CD4-positive, alpha-beta T cell treated with Interferon alpha-2 for 1 hour (primary cell): ENCODE measurements around the gene OXT.
"Not testable (repeated sequence)": the region's sequence is repeated elsewhere in the genome, so short reads cannot be mapped to it uniquely, and the experiment has no call there.

ENCODE experiments used
- DNase-seq, 2 donors: peaks; one replicate each; pipeline ENCODE4 v3.0.0-alpha.2; 2020 to 2022

Gene OXT

GRCh38 chr20:3051385-3052019 lies 19.9 kb upstream of the OXT start:
- no peak for DNase-seq

GRCh38 chr20:3059489-3059888 lies 11.9 kb upstream of the OXT start:
- DNase-seq: no peak

DNA sequence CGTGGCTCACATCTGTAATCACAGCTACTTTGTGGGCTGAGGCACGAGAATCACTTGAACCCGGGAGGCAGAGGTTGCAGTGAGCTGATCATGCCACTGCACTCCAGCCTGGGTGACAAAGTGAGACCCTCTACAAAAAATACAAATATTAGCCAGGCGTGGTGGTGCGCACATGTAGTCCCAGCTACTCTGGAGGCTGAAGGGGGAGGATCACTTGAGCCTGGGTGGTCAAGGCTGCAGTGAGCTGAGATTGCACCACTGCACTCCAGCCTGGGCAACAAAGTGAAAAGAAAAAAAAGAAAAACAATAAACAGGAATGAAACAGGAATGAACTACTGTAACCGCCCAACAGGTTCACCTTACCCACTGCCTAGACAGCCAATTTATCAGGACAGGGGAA lies 7.3 kb upstream of the OXT start:
- not testable (repeated sequence) for DNase-seq

- DNase-seq: no peak
Measured at GRCh38 chr20:3067139-3068014, 4.0 kb upstream of the OXT start.

DNA sequence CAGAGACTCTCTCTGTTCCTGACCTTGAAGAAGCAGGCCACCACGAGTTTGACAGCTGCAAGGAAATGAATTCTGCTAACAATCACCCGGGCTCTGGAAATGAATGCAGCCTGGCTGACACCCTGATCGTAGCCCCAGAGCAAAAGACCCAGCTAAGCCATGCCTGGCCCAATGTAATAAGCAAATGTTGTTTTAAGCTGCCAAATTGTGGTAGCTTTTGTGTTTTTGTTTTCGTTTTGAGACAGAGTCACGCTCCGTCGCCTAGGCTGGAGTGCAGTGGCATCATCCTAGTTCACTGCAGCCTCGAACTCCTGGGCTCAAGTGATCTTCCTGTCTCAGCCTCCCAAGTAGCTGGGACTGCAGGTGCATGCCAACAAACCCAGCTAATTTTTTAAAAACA lies 3.3 kb upstream of the OXT start:
- no peak for DNase-seq

GRCh38 chr20:3068986-3069900 lies 2.2 kb upstream of the OXT start:
- DNase-seq: peak; percentile 30 to 41

GRCh38 chr20:3070725-3071124 lies 695 bp upstream of the OXT start:
- no peak for DNase-seq

DNA sequence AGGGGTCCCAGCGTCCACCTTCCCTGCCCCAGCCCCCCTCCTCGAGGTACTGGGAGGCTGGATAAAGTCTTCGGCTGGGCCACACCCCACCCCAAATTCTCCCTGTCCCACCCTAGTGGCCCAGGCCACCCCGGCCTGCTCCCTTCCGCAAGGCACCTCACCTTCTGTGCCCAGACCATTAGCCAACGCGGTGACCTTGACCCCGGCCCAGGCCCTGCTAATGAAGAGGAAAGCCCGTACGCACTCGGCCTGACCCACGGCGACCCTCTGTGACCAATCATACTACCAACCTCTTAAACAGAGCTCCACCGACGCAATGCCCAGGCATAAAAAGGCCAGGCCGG lies 182 bp upstream of the OXT start:
- no peak for DNase-seq

DNA sequence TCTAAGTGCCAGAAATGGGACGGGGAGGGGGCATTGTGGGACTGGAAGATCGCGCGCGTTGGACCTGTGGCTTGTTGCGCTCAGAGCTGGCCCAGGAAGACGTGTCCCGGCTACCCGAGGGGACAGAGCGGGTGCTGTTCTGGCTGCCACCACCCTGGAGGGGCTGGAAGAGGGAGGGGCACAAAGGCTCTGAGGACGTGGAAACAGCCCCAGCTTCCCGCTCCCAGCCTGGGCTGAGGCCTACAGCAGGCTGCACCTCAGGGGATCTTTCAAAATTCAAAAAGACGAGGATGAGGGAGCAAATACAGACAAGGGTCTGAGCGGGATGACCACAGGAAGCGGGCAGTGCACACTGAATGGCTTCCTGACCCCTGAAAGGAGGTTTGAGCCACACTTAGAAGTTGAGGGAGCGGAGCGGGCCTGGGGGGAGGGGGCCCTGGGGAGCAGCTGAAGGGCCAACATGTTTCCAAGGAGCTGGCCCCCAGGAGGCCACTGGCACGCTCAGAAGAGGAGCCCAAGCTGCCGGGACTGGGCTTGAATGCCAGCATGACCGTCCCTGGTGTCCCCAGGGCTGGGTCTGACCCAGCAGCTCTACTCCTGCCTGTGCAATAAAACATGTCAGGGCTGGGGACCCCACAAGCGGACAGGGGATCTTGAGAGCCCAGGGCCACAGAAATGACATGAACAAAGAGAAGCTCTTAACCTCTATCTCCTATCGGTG lies 1.3 kb downstream of the OXT start:
- no peak for DNase-seq

DNA sequence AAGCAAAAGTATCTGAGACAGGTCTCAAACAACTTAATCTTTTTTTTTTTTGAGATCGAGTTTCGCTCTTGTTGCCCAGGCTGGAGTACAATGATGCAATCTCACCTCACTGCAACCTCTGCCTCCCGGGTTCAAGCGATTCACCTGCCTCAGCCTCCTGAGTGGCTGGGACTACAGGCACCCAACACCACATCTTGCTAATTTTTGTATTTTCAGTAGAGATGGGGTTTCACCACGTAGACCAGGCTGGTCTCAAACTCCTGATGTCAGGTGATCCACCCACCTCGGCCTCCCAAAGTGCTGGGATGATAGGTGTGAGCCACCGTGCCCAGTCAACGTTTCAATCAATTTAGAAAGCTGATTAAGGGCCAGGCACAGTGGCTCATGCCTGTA lies 1.8 kb downstream of the OXT start:
- not testable (repeated sequence) for DNase-seq

- DNase-seq: no peak
Measured at GRCh38 chr20:3074812-3075211, 3.4 kb downstream of the OXT start.

- not testable (repeated sequence) for DNase-seq
Measured at GRCh38 chr20:3075315-3075714, 3.9 kb downstream of the OXT start.

GRCh38 chr20:3077618-3078134 lies 6.3 kb downstream of the OXT start:
- no peak for DNase-seq

DNA sequence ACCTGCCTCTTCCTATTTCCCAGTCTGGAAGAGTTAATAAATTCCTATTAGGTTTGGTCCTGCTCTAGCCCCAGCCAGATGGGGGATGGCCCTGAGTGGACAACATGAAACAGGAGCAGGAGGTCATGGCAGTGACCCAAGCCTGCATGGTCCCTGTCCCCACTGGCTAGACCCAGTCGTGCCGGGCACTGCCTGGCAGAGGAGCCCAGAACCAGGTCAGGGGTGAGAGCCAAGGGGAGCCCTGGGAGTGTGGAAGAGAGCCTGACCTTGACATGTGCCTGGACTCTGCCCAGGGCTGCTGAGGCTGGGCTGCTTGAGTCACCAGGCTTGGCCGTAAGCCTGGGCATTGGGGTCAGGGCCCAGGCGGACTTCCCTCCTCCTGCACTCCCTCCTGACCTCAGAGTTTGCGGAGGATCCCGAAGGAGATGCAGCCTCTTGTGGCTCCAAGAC lies 9.5 kb downstream of the OXT start:
- no peak for DNase-seq

DNA sequence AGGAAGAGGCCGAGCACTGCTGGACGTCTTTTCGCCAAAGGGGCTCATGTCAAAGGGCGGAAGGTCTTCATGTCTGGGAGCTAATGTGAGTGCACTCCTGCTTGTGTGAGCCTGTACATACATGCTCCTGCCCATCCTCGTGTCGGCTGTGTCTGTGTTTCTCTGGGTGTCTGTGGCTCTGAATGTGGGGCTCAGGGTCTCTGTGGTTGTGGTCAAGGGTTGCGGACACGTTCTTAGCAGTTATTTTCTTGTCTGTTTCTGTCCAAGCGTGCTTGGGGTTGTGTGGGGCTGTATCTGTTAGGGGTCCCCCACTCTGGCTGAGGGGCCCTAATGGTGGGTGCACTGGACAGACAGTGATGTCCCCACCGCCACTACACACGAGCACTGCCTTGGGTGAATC lies 10.2 kb downstream of the OXT start:
- DNase-seq: no peak

GRCh38 chr20:3082306-3082951 lies 11.0 kb downstream of the OXT start:
- no peak for DNase-seq

DNA sequence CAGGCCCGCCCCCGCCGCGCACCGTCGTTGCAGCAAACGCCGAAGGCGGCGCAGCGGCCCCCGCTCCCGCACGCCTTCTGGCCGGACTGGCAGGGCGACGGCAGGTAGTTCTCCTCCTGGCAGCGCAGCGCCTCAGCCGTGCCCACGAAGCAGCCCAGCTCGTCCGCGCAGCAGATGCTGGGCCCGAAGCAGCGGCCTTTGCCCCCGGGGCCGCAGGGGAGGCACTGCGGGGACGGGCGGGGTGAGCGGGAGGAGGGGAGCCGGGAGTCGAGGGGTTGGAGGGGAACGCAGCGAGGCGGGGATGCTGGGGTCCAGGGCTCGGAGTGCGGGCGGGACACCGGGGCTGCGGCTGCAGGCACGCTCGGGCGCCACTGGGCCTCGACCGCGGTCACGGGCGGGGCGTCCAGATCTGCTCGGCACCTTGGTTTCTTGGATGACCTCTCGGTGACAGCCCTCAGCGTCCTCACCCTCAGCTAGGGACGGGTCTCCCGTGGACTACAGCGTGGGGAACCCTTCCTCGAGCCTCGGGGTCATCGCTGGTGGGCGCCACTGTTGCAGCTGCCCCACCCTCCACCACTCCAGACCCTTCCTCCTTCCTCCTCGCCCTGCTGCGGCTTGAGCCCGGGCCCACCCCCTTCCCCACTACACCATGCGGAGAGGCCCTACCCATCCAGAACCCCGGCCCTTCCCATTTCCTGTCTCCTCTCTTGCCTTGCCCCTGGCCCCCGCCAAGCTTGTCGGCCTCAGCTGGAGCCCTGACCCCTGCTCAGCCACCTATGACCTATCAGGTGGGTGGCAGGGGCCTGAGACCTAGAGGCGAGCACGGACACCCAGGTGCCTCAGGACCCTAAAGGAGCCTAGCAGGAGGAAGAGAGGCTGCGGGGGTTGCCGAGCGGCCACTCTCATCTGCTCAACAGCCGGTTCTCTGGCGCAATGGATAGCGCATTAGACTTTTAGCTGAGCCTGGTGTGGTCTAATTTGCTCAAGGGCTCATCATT lies 11.8 kb downstream of the OXT start:
- DNase-seq: no peak

DNA sequence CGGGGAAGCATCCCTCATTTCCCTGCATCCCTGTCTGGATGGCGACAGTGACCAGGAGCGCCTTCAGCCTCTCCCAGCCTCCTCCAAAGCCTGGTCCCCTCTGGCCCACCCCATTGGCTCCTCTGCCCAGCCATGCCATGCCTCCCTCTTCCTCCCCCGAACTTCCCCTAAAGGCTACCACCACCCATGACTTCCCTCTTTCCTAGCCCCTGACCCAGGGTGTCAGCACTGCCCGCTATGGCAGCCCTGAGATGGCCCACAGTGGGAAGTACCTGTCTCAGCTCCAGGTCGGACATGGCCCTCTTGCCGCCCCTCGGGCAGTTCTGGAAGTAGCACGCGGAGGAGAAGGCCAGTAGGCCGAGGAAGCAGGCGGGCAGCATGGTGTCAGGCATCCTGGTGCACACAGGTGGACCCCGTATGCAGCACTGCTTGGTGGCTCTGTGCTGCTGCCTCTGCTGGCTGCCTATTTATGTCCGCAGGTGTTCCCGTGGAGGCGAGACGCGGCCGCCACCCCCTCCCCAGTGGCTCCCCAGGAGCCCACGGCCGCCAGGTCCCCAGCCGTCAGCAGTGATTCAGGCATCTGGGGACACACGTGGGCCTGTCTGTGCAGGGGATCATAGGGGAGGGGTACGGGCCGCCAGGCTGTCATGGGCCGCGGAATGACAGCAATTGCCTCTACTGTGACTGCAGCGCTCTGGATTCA lies 13.0 kb downstream of the OXT start, which contains the start of gene AVP:
Gene AVP, minus strand, starts transcription at position 442 of the 703 bp plus-strand sequence. Its CDS starts 50 bp downstream, at position 392.
- no peak for DNase-seq

GRCh38 chr20:3084986-3085360 lies 13.6 kb downstream of the OXT start:
- DNase-seq: no peak

GRCh38 chr20:3085571-3086072 lies 14.2 kb downstream of the OXT start:
- DNase-seq: no peak
